GM10266 (cell line): ENCODE measurements around the gene SCYL1.

ENCODE experiments used
- DNase-seq: peaks from one replicate; pipeline ENCODE4 v3.0.0; 2012; ENCODE audit errors: extremely low spot score
- TF ChIP-seq, protein P1 (sequence below): IDR thresholded peaks from 2 replicates; pipeline ENCODE4 v1.5.1; 2012; ENCODE audit warnings: mild to moderate bottlenecking, low read depth; ENCODE audit not compliant: control insufficient read depth, insufficient read depth; ENCODE audit errors: missing control alignments

SCYL1 gene

GRCh38 chr11:65497141-65498041 is 27.5 kb upstream of the SCYL1 start:
- DNase-seq, result peak; percentile 86
- TF ChIP-seq, protein P1, sequence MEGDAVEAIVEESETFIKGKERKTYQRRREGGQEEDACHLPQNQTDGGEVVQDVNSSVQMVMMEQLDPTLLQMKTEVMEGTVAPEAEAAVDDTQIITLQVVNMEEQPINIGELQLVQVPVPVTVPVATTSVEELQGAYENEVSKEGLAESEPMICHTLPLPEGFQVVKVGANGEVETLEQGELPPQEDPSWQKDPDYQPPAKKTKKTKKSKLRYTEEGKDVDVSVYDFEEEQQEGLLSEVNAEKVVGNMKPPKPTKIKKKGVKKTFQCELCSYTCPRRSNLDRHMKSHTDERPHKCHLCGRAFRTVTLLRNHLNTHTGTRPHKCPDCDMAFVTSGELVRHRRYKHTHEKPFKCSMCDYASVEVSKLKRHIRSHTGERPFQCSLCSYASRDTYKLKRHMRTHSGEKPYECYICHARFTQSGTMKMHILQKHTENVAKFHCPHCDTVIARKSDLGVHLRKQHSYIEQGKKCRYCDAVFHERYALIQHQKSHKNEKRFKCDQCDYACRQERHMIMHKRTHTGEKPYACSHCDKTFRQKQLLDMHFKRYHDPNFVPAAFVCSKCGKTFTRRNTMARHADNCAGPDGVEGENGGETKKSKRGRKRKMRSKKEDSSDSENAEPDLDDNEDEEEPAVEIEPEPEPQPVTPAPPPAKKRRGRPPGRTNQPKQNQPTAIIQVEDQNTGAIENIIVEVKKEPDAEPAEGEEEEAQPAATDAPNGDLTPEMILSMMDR, result no peak

DNA sequence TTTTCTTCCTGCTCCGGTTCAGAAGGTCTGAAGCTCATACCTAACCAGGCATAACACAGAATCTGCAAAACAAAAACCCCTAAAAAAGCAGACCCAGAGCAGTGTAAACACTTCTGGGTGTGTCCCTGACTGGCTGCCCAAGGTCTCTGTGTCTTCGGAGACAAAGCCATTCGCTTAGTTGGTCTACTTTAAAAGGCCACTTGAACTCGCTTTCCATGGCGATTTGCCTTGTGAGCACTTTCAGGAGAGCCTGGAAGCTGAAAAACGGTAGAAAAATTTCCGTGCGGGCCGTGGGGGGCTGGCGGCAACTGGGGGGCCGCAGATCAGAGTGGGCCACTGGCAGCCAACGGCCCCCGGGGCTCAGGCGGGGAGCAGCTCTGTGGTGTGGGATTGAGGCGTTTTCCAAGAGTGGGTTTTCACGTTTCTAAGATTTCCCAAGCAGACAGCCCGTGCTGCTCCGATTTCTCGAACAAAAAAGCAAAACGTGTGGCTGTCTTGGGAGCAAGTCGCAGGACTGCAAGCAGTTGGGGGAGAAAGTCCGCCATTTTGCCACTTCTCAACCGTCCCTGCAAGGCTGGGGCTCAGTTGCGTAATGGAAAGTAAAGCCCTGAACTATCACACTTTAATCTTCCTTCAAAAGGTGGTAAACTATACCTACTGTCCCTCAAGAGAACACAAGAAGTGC is 26.7 kb upstream of the SCYL1 start:
- no peak for DNase-seq
- TF ChIP-seq, protein P1, result no peak

- no peak for DNase-seq
- TF ChIP-seq, protein P1, result no peak
Observed at GRCh38 chr11:65498727-65498976, 26.2 kb upstream of the SCYL1 start.

DNA sequence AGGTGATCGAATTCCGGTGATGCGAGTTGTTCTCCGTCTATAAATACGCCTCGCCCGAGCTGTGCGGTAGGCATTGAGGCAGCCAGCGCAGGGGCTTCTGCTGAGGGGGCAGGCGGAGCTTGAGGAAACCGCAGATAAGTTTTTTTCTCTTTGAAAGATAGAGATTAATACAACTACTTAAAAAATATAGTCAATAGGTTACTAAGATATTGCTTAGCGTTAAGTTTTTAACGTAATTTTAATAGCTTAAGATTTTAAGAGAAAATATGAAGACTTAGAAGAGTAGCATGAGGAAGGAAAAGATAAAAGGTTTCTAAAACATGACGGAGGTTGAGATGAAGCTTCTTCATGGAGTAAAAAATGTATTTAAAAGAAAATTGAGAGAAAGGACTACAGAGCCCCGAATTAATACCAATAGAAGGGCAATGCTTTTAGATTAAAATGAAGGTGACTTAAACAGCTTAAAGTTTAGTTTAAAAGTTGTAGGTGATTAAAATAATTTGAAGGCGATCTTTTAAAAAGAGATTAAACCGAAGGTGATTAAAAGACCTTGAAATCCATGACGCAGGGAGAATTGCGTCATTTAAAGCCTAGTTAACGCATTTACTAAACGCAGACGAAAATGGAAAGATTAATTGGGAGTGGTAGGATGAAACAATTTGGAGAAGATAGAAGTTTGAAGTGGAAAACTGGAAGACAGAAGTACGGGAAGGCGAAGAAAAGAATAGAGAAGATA is 25.7 kb upstream of the SCYL1 start, which contains the start of gene MALAT1:
MALAT1 (plus strand) TSS at position 69 of the 736 bp plus-strand sequence.
- DNase-seq, result peak; percentile 65
- TF ChIP-seq, protein P1, result no peak

DNA sequence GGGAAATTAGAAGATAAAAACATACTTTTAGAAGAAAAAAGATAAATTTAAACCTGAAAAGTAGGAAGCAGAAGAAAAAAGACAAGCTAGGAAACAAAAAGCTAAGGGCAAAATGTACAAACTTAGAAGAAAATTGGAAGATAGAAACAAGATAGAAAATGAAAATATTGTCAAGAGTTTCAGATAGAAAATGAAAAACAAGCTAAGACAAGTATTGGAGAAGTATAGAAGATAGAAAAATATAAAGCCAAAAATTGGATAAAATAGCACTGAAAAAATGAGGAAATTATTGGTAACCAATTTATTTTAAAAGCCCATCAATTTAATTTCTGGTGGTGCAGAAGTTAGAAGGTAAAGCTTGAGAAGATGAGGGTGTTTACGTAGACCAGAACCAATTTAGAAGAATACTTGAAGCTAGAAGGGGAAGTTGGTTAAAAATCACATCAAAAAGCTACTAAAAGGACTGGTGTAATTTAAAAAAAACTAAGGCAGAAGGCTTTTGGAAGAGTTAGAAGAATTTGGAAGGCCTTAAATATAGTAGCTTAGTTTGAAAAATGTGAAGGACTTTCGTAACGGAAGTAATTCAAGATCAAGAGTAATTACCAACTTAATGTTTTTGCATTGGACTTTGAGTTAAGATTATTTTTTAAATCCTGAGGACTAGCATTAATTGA is 25.0 kb upstream of the SCYL1 start:
- no peak for DNase-seq
- TF ChIP-seq, protein P1, result no peak

GRCh38 chr11:65500387-65501185 is 24.3 kb upstream of the SCYL1 start:
- TF ChIP-seq, protein P1, result no peak
- no peak for DNase-seq
